GM19351 (cell line): Measurements from ENCODE around the gene C4orf50.

ENCODE experiments used
- ATAC-seq: cut with Tn5 transposase; IDR thresholded peaks from one replicate; pipeline ENCODE4 v1.9.1; 2021; ENCODE audit warnings: mild to moderate bottlenecking, moderate library complexity; ENCODE audit not compliant: unreplicated experiment

The C4orf50 gene

DNA sequence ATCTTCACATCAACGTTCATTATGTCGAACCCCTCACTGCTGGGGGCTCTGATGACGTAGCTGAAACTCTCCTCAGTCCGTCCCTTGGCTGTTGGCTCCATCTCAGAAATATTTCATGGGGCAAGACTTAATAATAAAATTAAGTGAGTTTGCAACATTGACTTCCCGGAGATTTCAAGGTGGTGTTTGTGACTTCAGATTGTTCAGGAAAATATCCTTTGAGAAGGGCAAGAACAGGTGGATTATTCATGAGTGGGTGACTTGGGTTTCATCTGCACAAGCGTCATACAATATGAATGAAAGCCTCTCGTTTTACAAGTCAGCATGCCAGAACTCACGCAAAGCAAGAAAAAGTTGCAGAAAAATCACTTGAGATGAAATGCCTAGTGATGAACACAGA, at the start of gene C4orf50:
C4orf50 (minus strand) TSS at position 101 of the 400 bp plus-strand sequence.
- no peak for ATAC-seq

DNA sequence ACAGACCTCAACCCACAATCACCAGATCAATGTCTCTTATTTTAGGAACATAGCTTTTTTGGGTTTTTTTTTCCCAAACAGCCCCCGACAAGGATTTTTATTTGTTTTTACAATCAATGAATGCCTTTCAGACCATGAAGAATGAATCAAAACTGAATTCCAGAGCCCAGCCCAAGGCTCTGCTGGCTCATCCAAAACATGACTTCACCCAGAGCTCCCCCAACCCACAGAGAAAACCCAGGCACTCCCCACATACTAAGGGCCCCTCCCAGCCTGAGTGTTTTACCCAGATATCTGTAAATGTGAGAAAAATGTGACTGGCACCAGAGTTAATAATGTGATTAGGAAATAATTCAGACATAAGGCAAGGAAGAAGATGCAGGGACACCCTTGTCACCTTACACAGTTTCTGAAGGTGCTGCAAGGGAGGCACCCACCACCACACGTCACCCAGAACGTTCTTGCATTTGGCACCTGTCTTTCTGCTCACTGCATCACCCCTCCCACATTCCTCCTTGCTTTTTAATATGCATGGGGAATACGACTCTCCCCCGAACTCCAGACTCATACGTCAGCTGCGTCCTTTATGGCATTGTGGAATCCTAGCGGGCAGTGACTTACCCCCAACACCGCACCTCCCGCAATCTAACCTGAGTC, 47.8 kb upstream of the C4orf50 start:
- no peak for ATAC-seq

DNA sequence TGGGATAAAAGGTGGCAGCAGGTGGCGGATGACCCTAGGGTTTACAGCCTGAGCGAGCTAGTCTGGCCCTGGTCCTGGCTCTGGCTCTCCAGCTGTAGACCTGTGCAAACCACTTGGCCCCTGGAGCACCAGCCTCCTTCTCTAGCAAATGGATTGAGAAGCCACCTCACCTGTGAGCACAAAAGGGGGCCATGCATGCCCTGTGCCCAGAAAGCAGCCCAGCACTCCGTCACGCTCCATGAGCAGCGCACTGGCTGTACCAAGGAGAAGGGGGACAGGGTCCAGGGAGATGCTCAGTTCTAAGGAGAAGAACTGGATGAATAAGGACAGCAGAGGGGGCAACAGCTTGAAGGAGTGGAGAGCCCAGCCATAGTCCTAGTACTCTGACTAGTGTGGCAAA, 46.9 kb upstream of the C4orf50 start:
- no peak for ATAC-seq

DNA sequence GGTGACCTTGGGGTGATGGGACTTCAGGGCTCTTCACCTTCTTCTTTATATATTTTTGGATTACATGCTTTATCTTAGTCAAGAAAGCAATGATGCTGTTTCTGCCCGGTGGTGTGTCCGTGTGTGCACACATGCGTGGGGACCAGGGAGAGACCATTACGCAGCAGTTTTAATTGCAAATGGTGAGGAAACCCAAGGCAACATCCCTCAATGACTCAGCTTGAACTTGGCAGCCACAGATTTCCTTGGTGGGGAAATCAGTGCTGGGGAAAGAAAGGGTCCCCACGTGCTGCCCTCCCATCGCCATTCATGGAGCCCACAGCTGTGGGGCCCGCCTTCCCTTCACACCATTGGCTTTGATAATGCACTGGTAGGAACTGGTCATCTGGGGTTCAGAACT, 46.2 kb upstream of the C4orf50 start:
- no peak for ATAC-seq

DNA sequence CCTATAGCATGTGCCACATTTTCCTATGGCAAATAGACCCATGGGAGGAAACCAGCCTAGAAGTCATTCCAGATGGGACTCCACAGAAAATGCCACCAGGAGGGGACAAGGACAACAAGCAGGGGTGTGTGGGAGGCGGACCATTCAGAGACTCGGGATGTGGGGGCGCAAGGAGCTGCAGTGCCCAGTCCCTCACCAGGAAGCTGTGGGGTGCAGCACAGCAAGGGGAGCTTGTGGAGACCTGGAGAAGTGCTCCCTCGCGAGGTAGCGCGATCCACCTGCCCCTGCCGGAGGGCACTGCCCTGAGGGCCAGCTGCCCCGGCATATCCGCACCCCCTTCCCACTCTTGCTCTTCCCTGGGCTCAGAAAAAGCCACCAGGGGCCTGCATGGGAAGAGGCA, 45.5 kb upstream of the C4orf50 start:
- no peak for ATAC-seq

DNA sequence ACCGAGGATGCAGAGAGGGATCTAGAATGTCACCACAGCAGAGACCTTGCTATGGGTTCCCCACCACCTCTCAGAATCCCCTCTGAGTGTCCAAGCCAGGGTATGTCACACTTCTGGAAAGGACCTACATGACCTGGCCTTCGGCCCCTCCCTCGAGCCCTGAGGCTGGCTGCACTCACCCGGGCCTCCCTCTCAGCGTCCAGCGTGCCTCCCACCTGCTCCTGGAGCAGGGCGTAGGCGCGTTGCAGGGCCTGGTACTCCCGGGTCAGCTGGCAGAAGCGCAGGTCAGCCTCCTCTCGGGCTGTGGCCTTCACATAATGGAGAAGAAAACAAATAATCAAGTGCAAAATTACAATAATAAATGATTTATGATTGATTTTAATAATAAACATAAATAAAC, 43.9 kb upstream of the C4orf50 start:
- ATAC-seq = no peak

DNA sequence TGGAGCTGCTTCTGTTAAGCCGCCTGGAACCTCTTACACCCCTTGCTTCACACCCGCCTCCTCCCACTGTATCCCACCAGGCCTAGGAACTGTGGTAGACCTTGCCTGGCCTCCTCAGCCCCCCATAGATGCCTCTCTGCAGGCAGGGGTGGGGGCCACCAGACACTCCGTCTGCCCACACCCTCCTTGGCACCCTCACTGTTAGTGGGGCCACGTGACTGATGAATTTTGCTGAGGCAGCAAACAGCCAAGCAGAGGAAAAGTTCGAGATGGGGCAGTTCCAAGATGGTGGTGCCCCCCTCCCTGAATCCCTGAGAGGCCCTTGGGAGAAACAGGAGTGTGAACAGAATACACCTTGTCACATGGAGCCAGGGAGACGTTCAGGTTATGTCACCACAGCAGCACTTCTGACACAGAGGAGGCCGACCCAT, 41.2 kb upstream of the C4orf50 start:
- ATAC-seq = no peak

DNA sequence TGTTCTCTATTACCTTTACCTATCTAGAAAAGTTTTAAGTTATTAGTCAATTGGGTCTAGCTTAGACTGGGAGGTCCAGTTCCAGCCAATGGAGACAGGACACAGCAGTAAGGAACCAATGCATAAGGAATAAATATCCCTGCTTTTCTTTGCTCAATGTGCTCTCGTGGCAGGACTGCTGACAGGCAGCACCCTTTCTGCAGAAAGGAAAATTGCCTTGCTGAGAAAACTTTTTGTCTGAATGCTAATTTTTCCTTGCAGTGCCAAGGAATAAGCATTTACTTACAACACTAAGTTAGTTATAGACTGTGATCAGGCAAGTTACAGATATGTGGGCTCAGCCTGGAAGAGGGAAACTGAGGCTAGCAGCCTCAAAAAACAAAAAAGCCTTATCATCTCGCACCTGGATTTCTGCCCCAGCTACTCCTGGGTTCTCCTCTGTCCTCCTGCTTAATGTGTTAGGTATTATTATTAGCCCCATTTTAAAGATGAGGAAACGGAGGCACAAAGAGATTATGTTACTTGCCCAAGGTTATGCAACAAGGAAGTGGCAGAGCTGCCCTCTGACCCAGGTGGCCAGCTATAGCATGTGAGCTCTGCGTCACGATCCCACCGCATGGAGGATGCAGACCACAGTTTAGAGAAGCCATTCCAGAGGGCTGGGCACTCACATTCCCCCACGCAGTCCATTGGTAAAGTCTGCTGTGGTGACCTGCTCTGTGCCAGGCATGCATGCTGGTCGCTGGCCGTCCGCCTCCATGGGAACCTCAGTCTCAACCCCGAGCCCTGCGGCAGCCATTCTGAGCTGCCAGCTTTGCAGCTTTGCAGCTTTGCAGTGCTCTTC, 40.5 kb upstream of the C4orf50 start:
- no peak for ATAC-seq

DNA sequence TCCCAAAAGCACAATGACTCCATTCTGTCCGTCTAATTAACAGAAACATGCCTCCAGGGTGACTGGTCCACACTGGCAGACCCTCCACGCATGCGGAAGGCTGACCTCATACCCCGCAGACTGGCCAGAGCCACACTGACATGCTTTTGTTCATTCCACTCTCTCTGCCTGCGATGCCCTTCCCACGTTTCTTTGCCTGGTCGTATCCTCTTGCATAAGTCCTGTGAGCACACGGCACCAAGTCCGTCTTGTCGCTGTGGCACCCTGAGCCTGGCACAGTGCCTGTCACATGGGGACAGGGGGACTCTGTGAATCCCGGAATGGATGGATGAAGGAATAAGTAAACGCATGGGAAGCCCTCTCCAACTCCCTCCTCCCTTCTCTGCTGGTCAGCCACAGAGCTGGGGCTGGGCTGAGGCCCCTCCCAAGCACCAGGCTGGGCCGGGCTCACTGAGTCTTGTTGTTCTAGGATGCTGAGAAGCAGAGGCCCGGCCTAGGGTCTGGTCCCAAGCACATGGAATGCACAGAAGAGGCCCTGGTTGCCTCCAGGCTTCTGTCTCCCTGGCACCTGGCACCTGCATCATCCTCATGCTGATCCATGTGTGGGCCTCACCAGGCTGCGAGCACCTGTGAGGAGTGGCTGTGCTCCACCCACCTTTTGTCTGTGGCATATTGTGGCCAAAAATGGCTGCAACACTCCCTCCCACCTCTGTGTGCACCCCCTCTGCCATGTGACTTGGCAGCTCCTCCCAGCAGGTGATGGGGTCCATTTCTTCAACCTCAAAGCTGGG, 38.9 kb upstream of the C4orf50 start:
- no peak for ATAC-seq

DNA sequence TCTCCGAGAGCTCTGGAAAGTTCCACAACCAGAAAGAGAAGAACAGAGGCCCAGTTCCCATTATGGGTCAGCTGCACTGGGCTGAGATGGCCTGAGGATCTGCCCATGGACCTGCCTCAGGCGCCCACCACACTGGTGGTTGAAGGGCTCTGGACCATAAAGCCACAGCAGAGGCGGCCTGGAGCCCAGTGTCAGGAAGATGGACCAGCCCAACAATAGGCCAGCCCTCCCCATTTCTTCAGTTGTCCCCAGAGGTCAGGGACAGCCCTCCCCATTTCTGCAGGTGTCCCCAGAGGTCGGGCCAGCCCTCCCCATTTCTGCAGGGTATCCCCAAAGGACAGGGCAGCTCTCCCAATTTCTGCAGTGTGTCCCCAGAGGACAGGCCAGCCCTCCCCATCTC, 37.2 kb upstream of the C4orf50 start:
- no peak for ATAC-seq

DNA sequence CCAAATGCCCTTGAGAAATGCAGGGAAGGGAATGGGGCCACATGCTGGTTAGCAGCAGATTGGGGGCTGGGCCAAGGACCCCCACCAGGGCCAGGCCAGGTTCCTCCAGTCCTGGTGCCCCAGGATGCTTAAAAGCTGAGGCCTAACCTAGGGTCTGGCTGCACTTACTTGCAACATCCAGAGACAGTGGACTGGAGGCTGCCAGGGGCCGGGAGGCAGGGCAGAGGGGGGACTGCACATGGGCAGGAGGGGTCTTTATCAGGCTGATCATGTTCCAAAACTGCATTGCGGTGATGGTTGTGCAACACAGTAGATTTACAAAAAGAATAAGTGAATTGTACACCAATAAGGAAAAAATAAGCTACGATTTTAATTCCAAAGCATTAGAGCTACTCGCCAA, 36.8 kb upstream of the C4orf50 start:
- ATAC-seq = no peak

DNA sequence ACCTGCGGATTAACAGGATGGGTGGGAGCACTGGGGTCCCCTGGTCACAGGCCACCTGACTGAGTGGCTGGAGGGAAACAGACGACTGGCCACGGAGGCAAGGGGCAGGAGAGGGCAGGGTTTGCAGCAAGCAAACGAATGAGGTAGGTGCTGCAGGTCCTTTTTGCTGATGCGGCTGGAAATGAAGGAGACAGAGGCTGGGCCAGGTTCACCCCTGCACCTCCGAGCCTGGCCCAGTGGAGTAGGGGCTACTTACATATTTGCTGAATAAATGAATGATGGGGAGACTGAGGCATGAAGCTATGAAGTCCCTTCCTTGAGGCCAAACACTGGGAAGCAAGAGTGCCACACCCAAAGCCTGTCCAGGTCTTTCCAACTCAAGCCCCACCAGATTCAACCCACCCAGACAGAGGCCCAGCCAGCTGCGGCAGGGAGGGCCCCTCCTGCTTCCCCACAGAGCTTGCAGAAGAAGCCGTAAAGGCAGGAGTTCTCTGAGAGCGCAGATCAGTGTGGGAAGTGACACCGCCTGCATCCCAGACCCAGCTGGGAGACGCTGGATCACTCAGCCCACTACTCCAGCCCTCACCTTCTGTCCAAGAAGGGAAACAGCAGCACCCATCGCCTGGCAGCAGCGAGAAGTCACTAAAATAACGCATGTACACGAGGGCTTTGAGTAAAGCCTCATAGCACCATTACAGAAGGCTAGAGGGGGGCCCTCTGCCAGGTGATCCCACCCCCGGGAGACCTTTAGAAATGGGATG, 36.1 kb upstream of the C4orf50 start:
- ATAC-seq = no peak

DNA sequence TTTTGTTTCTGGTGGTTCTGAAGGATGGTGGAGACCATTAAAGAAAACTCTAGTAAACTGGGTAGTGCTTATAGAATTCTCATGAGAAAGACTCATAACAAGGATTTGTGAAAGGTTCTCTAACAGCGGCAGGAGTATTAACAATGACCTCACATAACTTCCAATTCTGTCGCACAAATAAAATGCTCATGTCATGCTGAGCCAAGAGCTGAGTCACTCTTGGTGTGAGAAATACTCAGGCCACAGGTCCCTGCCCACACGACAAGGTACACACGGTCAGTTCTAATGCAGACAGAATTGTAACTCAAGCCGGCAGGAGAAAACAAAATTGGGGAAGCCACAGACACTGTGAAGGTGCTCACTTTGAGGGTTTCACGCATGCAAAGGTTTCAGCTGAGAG, 34.4 kb upstream of the C4orf50 start:
- ATAC-seq = no peak

DNA sequence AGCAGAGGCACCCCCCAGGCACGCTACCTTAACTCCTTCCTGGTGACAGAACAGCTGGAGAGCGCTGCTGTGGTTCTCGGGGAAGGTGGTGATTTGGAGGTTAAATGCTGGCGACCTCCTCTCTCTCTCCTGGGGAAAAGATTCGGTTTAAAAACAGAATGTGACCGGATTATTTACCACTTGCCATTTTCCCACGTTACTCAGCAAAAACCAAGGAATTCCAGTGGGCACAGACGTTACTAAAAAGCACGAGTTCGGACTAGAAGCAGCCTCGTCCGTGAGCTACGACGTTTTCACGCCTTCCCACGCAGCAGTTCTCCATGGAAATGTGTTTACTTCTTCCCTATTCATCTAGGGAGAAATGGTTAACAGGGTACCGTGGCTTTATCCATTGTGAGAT, 32.3 kb upstream of the C4orf50 start:
- no peak for ATAC-seq

DNA sequence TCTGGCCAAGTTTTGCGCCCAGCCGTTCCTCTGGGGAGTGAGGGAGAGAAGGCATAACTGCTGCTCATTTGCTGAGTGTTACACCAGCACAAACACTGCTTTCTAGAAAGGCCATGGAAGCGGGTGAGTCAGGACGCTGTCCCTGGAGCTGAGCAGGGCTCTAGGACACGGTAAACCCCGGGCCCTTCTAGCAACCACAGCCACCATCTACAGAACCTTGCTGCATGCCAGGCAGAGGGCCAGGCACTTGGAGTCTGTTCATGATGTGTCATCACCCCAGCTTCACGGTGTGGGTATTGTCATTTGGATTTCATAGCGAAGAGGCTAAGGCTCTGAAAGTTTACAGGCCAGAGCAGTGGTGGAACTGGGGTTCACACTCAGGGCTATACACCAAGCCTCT, 31.8 kb upstream of the C4orf50 start:
- ATAC-seq = no peak

DNA sequence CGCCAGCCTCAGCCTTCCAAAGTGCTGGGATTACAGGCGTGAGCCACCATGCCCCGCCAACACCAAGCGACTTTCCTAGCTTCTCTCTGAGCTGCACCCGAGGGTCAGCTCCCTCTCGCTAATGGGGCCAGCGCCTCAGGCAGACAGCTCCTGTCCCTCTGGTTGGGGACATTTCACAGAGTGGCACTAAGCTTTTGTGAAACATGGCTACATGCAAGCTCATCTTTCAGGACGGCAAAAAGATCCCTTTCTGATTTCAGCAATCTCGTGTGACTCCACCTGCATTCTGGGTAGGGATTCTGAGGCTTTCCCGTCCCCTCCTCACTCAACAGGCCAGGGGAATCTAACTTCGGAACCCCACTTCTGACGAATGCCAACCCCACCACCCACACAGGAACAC, 31.0 kb upstream of the C4orf50 start:
- no peak for ATAC-seq

DNA sequence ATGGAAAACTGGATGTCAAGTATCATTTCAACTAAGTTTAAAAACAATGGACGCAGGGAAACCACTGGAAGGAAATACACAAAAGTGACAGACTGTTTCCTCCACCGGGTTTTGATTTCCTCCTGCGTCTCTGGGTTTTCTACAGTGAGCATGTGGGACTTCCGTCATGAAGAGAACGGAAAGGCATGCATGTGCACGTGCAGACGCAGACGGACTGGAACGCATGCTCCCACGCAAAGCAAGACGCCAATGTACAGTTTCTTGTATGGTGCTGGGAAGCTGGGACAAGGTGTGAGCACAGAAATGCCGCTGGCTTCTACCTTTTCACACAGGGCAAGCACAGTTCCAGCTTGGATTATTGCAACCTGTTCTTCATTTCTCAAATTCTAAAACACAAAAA, 30.3 kb upstream of the C4orf50 start:
- no peak for ATAC-seq

DNA sequence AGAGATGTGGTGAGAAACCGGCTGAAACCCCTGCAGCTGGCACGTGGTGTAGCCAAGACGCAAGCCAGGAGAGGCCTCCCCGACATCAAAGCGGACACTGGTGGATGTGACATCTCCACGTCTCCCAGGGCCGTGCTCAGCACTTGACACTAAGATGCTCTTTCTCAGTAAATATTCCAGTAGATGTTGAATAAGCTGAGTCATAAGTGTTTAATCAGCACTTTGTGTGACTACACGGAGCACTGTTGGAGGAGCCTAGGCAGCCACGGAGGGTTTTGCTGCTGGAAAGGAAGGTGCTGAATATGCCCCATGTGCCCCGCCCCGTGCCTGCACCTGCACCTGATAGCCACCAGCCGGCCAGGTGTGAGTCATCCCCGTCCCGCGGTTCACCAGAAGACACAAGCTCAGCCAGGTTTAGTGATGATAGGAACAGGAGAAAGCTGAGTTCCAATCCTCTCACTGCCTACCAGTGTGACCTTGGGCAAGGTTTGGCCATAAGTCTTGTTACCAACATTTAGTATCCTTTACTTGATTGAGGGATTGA, 29.0 kb upstream of the C4orf50 start:
- ATAC-seq = no peak

DNA sequence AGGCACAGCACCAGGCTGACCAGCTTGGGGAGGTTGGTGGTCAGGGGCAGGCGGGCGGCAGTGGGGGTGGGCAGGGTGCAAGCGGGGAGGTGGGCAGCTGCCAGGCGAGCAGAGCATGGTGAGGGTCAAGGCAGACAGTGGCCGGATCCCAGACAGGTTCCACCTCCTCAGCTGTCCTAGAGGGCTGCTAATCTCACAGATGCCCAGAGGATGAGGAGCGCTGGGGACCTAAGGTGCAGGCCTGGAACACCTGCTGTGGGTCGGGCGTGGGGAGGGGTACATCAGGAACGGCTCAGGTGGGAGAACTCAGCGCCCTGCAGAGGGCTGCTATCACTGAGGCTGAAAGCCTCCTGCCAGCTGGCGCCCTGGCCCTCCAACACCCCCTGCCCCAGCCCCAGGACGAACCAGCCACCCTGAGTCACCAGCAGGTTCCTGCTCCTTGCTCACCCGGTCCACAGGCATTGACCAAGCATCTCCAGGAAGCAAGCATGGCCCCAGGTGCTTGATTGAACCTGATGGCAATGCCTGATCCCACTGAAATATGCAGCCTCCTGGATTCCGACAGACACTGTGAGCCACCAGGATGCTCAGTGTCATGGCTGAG, 28.4 kb upstream of the C4orf50 start:
- no peak for ATAC-seq

DNA sequence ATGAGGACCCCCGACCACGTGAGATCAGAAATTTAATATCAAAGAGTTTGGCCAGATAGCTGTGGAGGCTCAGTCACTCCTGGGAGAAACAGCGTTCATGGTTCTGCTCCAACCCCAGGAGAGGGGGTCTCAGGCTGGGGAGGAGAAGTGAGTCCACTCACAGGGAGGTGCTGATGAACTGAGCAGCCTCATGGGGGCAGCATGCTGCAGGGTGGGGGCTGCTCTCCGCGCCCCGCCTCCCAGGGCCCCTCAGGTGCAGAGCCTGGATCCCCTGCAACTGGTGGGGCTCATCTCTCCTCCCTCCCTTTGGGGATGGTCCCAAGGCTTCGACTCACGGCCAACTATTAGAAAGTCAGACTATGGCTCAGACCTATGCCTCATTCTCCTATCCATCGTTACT, 26.6 kb upstream of the C4orf50 start:
- ATAC-seq = no peak
